SHP77 (cell line): ENCODE data around the gene KIF1B.
"Not testable (repeated sequence)": the region's sequence is repeated elsewhere in the genome, so short reads cannot be mapped to it uniquely, and the experiment has no call there.

ENCODE experiments used
- DNase-seq, 2 experiments: peaks; one replicate each; lab custom pipeline; 2025; lab: John Stamatoyannopoulos, UW

KIF1B gene

GRCh38 chr1:10426535-10426848 lies 216.1 kb downstream of the KIF1B start:
- not testable (repeated sequence) for DNase-seq

- no peak for DNase-seq
Observed at GRCh38 chr1:10428984-10429383, 218.6 kb downstream of the KIF1B start.

DNA sequence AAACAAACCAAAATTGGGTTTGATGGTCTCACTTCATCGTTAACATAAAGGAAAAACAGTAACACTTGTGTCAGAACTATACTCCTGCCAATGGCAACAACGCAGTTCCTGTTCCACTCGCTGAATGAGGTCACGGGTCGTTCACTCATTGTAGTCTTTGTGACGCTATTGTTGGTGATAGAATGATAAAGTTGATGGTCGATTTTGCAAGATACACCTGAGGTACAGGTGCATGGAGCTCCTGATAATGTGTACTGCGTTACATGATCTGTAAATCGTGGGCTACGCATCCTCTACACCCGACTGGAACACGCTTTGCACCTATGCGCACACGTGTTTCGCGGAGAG lies 219.5 kb downstream of the KIF1B start:
- DNase-seq = no peak

GRCh38 chr1:10430216-10431069 lies 220.1 kb downstream of the KIF1B start, which contains the start of gene CENPS:
Gene CENPS, plus strand, starts transcription at chr1:10430433. Its CDS starts 85 bp downstream, at chr1:10430518.
- peak; percentile 69 for DNase-seq
